Nephron (organoid): ENCODE measurements around the gene ABHD1.
"Not testable (repeated sequence)": the region's sequence is repeated elsewhere in the genome, so short reads cannot be mapped to it uniquely, and the experiment has no call there.

Source experiments
- H3K27ac Mint-ChIP-seq, 3 experiments: 2 replicates each; pipeline ENCODE4 v1.8.0; 2020; ENCODE audit warnings: mixed read lengths in 3 of 3, mild to moderate bottlenecking in 2 of 3, moderate library complexity in 1 of 3
- H3K27me3 Mint-ChIP-seq: 2 replicates; pipeline ENCODE4 v1.8.0; 2021; ENCODE audit warnings: low read depth, mild to moderate bottlenecking, moderate library complexity, mixed read lengths
- H3K36me3 Mint-ChIP-seq: 2 replicates; pipeline ENCODE4 v1.8.0; 2020; ENCODE audit warnings: low read depth, mixed read lengths
- H3K4me1 Mint-ChIP-seq: 2 replicates; pipeline ENCODE4 v1.8.0; 2020; ENCODE audit warnings: mixed read lengths
- H3K4me3 Mint-ChIP-seq, 3 experiments: 2 replicates each; pipeline ENCODE4 v1.8.0; 2020; ENCODE audit warnings: mild to moderate bottlenecking in 3 of 3, mixed read lengths in 3 of 3, moderate library complexity in 2 of 3
- H3K9me3 Mint-ChIP-seq: 2 replicates; pipeline ENCODE4 v1.8.0; 2020; ENCODE audit warnings: mixed read lengths
- CTCF ChIP-seq, 3 experiments: fragments of 200-600 bp; sonication (generic); IDR thresholded peaks; one replicate each; pipeline ENCODE4 v1.5.0; 2021; ENCODE audit warnings: antibody characterized with exemption in 3 of 3; ENCODE audit not compliant: unreplicated experiment in 3 of 3

The ABHD1 gene

GRCh38 chr2:27102329-27102728 lies 21.3 kb upstream of the ABHD1 start:
- no peak overlapping the region for H3K27ac Mint-ChIP-seq
- no peaks in the 10 kb centered on the region for H3K9me3 Mint-ChIP-seq
- H3K4me1 Mint-ChIP-seq: no peaks in the 10 kb centered on the region
- TF ChIP-seq CTCF (IDR thresholded peaks at IDR 0.05; ENCODE audit: unreplicated experiment in 3 of 3): no peak
- no peaks in the 10 kb centered on the region for H3K36me3 Mint-ChIP-seq
- peaks cover 3% of the 10 kb centered on the region for H3K27me3 Mint-ChIP-seq
- no peak overlapping the region for H3K4me3 Mint-ChIP-seq

GRCh38 chr2:27105981-27106380 lies 17.6 kb upstream of the ABHD1 start:
- no peak for TF ChIP-seq CTCF (IDR thresholded peaks at IDR 0.05; ENCODE audit: unreplicated experiment in 3 of 3)
- Mint-ChIP-seq H3K36me3 (no peaks in the 10 kb centered on the region), H3K27me3 (peaks cover 4% of the 10 kb centered on the region), H3K4me3 (no peak overlapping the region), H3K4me1 (no peaks in the 10 kb centered on the region), H3K9me3 (no peaks in the 10 kb centered on the region), H3K27ac (no peak overlapping the region)

GRCh38 chr2:27108221-27108620 lies 15.4 kb upstream of the ABHD1 start:
- TF ChIP-seq CTCF (IDR thresholded peaks at IDR 0.05; ENCODE audit: unreplicated experiment in 3 of 3): no peak
- Mint-ChIP-seq H3K36me3 (no peaks in the 10 kb centered on the region), H3K27me3 (peaks cover 10% of the 10 kb centered on the region), H3K4me1 (no peaks in the 10 kb centered on the region), H3K9me3 (no peaks in the 10 kb centered on the region), H3K4me3 (no peak overlapping the region), H3K27ac (no peak overlapping the region)

GRCh38 chr2:27109083-27109482 lies 14.5 kb upstream of the ABHD1 start:
- Mint-ChIP-seq H3K27me3 (peaks cover 14% of the 10 kb centered on the region), H3K4me3 (no peak overlapping the region), H3K27ac (no peak overlapping the region), H3K9me3 (no peaks in the 10 kb centered on the region), H3K36me3 (no peaks in the 10 kb centered on the region), H3K4me1 (no peaks in the 10 kb centered on the region)
- TF ChIP-seq CTCF (IDR thresholded peaks at IDR 0.05; ENCODE audit: unreplicated experiment in 3 of 3): no peak

GRCh38 chr2:27110603-27111352 lies 12.8 kb upstream of the ABHD1 start:
- not testable (repeated sequence) for H3K36me3 Mint-ChIP-seq, H3K4me3 Mint-ChIP-seq, H3K4me1 Mint-ChIP-seq, H3K27ac Mint-ChIP-seq, H3K9me3 Mint-ChIP-seq
- peaks cover 20% of the 10 kb centered on the region for H3K27me3 Mint-ChIP-seq

GRCh38 chr2:27111392-27112078 lies 12.1 kb upstream of the ABHD1 start:
- not testable (repeated sequence) for H3K36me3 Mint-ChIP-seq, H3K27ac Mint-ChIP-seq, H3K9me3 Mint-ChIP-seq, H3K4me1 Mint-ChIP-seq, H3K4me3 Mint-ChIP-seq
- peaks cover 25% of the 10 kb centered on the region for H3K27me3 Mint-ChIP-seq

GRCh38 chr2:27115519-27115918 lies 8.1 kb upstream of the ABHD1 start:
- Mint-ChIP-seq H3K36me3 (no peaks in the 10 kb centered on the region), H3K4me1 (no peaks in the 10 kb centered on the region), H3K27ac (no peak overlapping the region), H3K4me3 (no peak overlapping the region), H3K9me3 (peaks cover 2% of the 10 kb centered on the region), H3K27me3 (peaks cover 61% of the 10 kb centered on the region)
- TF ChIP-seq CTCF (IDR thresholded peaks at IDR 0.05; ENCODE audit: unreplicated experiment in 3 of 3): no peak
